ENCODE measurements around the gene BMPER.

DNA sequence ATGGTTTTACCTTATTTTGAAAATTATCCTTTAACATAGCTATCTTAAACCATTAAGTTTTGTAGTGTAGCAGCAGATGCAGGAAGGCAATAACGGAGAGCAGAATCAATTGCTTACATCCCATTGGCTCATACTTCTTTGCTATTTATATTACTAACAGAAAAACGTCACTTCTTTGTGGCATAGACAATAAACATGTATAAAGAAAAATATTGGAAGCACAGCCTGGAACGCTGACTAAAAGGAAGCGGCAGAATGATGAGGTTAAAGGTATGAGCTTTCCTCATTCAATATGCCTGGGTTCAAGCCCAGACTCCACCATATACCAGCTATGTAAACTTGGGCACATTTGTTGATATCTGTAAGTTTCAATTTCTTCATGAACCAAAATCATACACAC is 24.0 kb upstream of the BMPER start:
- TF ChIP-seq ZNF138 (tag by site-specific recombination; IDR thresholded peaks at IDR 0.05; ENCODE audit: borderline replicate concordance), result no peak
- TF ChIP-seq ZBTB17 (tag by site-specific recombination; IDR thresholded peaks at IDR 0.05), result no peak
- TF ChIP-seq, protein P1, sequence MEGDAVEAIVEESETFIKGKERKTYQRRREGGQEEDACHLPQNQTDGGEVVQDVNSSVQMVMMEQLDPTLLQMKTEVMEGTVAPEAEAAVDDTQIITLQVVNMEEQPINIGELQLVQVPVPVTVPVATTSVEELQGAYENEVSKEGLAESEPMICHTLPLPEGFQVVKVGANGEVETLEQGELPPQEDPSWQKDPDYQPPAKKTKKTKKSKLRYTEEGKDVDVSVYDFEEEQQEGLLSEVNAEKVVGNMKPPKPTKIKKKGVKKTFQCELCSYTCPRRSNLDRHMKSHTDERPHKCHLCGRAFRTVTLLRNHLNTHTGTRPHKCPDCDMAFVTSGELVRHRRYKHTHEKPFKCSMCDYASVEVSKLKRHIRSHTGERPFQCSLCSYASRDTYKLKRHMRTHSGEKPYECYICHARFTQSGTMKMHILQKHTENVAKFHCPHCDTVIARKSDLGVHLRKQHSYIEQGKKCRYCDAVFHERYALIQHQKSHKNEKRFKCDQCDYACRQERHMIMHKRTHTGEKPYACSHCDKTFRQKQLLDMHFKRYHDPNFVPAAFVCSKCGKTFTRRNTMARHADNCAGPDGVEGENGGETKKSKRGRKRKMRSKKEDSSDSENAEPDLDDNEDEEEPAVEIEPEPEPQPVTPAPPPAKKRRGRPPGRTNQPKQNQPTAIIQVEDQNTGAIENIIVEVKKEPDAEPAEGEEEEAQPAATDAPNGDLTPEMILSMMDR (tag by site-specific recombination; IDR thresholded peaks at IDR 0.05), result no peak
- no peak for TF ChIP-seq ZNF133 (tag by site-specific recombination; IDR thresholded peaks at IDR 0.05)
- no peak for TF ChIP-seq ZSCAN16 (tag by site-specific recombination; IDR thresholded peaks at IDR 0.05)
- TF ChIP-seq ZNF292 (tag by site-specific recombination; IDR thresholded peaks at IDR 0.05; ENCODE audit: borderline replicate concordance, low read depth), result no peak
- no peak for TF ChIP-seq MYNN (tag by site-specific recombination; IDR thresholded peaks at IDR 0.05; ENCODE audit: borderline replicate concordance)
- no peak for TF ChIP-seq ZNF600 (tag by site-specific recombination; IDR thresholded peaks at IDR 0.05)
